Activated CD8-positive, alpha-beta memory T cell treated with anti-CD3 and anti-CD28 coated beads for 36 hours (primary cell): Measurements from ENCODE around the gene RAD23A. TPM values are rescaled to one million over a fixed set of nuclear protein-coding genes. Genes with fewer than 3 reads are reported as not detected.

Experiments
- CTCF ChIA-PET: fragments of 350-600 bp; sonication (Branson Sonifier 250); formaldehyde crosslinking; loops from one replicate; lab custom pipeline; 2021; ENCODE audit warnings: antibody characterized with exemption; lab: Charles Lee
- POLR2A ChIA-PET: fragments of 350-600 bp; sonication (Branson Sonifier 250); formaldehyde crosslinking; loops from one replicate; lab custom pipeline; 2021; ENCODE audit warnings: antibody characterized with exemption; lab: Charles Lee
- total RNA-seq, 2 experiments: library from RNA; stranded (reverse); gene quantifications; one replicate each; pipeline ENCODE4 v1.2.3, GENCODE V29; 2021

RAD23A gene
- total RNA-seq = 100 to 1,000 TPM; 216 to 220 TPM

DNA sequence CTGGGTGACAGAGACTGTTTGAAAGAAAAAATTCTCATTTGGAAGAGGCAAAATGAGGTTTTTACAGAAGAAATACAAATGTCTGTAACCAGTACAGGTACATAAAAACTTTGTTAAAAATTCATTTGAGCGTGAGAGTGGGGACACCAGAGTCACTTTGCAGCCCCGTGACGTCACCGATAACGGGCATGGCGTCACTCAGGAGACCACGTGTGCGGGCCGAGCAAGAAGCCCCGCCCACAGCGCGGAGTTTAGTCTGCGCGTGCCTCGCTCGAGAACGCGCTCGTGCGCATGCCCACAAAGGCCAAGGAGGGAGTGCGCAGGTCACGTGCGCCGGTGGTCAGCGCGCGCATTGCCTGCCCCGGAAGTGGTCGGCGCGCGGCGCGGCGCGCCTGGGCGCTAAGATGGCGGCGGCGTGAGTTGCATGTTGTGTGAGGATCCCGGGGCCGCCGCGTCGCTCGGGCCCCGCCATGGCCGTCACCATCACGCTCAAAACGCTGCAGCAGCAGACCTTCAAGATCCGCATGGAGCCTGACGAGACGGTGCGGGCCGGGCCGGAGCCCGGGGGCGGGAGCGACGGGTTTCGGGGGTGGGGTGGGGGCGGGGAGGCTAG lies at the start of gene RAD23A:
Gene RAD23A (plus strand): TSS at position 384 of the 613 bp plus-strand sequence. CDS start 87 bp downstream, at position 471.
- POLR2A ChIA-PET = interaction anchor here (1.3 kb wide), 1 partner anchor 13 kb away, joined by 6 read pairs; no protein-coding TSS in a partner anchor
- CTCF ChIA-PET = interaction anchor here (1.0 to 3.5 kb wide), 2 partner anchors 12 to 19 kb away, joined by 3 to 12 read pairs; partner anchors contain the start of gene FARSA

DNA sequence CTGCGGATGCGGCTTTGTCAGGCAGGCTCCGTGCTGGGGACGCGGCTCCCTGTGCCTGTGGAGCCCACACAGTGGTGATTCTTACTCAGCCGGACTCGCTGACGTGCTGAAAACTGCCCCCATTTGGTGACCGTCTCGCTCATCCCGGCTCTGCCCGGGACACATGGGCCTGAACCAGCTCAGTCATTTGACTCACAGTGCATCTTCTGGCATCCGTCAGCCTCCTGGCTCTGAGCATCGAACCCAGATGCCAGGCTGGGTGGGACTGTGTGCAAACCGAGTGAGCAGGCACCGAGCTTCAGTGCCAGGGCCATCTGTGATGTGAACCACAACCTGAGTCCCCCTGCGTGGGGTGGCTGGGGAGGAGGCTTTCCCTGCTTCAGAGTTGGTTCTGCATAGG lies 49.2 kb upstream of the RAD23A start:
- CTCF ChIA-PET = interaction anchor here (0.6 to 1.3 kb wide), 3 partner anchors 8 to 69 kb away, joined by 3 to 4 read pairs (median 3); no protein-coding TSS in a partner anchor
- POLR2A ChIA-PET = interaction anchor here (1.2 kb wide), 1 partner anchor 18 kb away, joined by 3 read pairs; no protein-coding TSS in a partner anchor

DNA sequence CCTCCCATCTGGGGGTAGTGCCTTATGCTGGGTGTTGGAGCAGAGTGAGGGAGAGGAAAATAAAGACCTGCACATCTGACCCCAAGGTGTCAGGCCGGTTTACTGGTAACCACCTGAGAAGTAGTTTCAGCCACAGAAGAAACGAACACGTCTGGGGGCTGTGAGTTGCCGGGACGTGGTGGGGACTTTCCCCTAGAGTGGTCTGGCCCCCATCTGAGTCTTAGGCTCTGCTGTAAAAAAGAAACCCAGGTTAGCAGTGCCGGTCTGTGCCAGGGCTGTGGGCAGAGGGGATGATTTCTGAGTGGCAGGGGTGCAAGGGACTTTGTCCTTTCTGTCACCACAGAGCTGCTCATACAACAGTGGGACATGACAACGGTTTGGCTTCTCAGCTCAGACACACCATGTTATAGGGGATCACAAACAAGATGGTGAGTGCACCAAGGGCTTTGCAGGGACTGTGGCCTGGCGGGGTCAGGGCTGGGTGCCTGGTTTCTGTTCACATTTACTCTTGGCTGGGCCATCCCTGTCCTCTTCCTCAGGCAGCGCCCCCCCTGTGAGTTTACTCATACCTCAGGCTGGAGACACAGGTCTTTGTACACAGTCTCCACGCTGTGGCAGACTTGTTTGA lies 45.7 kb upstream of the RAD23A start:
- ChIA-PET CTCF (interaction anchor here (0.9 to 1.6 kb wide), 3 partner anchors 9 to 15 kb away, joined by 3 to 4 read pairs (median 3); partner anchors contain the start of gene GCDH), POLR2A (interaction anchor here (0.6 to 1.0 kb wide), 5 partner anchors 9 to 131 kb away, joined by 3 to 10 read pairs (median 4); partner anchors contain the start of genes FARSA and GCDH)

DNA sequence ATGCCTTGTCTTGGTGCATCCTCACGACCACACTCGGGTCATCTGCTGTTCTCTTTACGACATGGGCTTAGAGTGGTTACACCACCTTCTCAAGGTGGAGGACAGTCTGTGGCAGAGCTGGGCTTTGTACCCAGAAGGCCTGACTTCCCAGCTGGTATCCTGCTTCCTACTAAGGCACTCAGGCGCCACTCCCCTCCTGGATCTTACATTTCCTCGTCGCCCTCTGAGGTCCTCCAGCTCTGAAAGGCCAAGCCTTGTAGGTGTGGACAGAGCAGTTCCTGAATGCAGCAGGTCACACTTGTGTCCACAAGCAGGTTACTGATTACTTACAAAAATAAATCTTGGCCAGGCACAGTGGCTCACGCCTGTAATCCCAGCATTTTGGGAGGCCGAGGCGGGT lies 38.5 kb upstream of the RAD23A start:
- CTCF ChIA-PET = interaction anchor here (0.6 to 1.7 kb wide), 2 partner anchors 22 to 469 kb away, joined by 3 to 5 read pairs; no protein-coding TSS in a partner anchor
- POLR2A ChIA-PET = no interaction called here

DNA sequence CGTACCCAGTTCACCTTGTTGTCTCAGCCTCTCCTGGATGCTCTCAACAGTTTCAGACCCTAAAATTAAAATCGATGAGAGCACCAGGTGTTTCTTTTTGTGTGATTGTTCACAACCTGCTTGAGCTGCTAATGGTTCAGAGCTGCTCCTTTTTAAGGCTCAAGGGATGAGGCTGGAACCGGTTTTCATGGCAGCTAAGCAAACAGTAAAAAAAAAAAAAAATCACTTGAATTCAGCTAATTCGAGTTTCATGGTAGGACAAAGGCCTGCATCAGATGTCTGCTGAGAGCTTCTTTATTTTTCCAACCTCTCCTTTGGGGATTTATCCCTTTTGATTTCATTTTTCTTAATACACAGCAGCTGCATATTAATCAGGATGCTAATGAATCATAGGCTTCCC lies 33.1 kb upstream of the RAD23A start:
- CTCF ChIA-PET = interaction anchor here (1.3 to 2.1 kb wide), 3 partner anchors 12 to 53 kb away, joined by 3 to 5 read pairs (median 4); no protein-coding TSS in a partner anchor
- POLR2A ChIA-PET = no interaction called here

DNA sequence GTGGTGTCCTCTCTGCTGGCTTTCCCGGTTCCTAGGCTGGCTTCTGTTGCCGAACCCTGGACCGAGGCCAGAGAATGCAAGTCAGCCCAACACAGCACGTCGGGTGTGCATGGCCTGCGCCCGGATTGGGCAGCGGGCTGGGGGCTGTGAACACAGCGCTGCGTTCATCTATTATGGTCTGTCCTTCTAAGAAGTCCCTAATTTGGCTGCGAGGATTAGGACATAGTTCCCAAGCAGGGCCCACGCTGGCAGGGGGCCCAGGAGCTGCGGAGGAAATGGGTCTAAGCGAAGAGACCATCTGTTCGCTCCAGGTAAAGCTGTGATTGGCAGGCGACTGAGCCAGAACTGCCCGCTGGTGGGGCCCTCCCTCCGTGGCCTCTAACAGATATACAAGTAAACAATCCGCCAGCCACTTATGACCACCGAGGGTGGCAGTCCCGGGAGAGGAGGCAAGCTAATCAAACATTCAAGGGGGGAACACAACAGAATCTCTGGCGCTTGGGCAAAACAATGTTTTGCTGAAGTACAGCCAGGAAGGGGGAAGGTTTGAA lies 32.6 kb upstream of the RAD23A start:
- POLR2A ChIA-PET = interaction anchor here (0.7 to 1.6 kb wide), 3 partner anchors 20 to 32 kb away, joined by 3 to 6 read pairs (median 5); partner anchors contain the start of genes DNASE2 and FARSA
- CTCF ChIA-PET = interaction anchor here (1.0 to 2.1 kb wide), 4 partner anchors 12 to 155 kb away, joined by 3 to 5 read pairs (median 4); no protein-coding TSS in a partner anchor

DNA sequence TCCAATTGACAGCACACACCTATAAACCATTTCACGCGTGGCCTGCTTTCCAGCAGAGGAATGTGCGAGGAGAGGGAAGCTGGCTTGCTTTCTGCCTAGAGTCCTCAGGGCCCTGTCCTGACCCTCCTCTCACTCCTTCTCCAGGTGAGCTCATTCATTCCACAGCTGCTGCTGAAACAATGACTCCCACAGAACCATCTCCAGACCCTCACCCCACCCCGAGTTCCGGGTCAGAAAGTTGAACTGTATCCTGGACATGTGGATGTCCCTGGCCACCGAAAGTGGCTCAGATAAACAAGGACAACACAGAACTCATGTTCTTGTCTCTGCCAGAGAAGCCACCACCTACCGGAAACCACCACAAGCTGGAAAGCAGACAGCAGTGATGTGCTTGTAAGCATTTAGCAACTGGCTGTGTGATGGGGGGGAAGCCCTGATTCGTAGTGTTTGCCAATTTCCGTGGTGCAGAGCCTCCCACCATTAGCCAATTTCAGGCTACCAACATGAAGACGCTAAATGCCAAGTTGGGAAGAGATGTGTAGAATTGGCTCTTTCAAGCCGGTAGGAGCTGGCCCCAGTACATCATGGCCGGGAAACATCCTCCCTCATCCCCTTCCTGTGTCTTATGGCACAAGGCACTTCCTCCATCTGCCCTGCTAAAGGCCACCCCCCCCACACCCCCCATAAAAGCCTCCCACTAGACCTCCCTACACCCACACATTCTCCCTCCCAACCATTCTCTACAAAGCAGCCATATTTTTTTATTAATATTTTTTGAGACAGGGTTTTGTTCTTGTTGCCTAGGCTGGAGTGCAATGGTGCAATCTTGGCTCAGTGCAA lies 31.6 kb upstream of the RAD23A start:
- ChIA-PET CTCF (interaction anchor here (1.0 to 2.1 kb wide), 4 partner anchors 29 to 156 kb away, joined by 3 to 5 read pairs (median 4); no protein-coding TSS in a partner anchor), POLR2A (interaction anchor here (0.5 to 1.6 kb wide), 6 partner anchors 11 to 120 kb away, joined by 3 to 6 read pairs (median 4); partner anchors contain the start of genes DNASE2 and FARSA)

DNA sequence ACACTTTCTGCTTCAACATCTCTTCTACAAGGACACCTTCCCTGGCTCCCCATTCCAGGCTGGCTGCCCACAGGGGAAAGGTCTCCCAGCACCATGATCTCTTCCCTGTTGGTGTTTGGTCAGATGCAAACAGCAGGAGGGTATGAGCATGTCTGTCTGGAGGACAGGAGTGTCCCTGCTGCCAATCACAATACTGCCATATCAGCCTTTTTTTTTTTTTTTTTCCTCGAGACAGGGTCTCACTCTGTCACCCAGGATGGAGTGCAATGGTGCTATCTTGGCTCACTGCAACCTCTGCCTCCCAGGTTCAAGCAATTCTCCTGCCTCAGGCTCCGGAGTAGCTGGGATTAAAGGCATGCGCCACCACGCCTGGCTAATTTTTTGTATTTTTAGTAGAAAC lies 29.8 kb upstream of the RAD23A start:
- POLR2A ChIA-PET = interaction anchor here (0.6 kb wide), 1 partner anchor 30 kb away, joined by 3 read pairs; no protein-coding TSS in a partner anchor

DNA sequence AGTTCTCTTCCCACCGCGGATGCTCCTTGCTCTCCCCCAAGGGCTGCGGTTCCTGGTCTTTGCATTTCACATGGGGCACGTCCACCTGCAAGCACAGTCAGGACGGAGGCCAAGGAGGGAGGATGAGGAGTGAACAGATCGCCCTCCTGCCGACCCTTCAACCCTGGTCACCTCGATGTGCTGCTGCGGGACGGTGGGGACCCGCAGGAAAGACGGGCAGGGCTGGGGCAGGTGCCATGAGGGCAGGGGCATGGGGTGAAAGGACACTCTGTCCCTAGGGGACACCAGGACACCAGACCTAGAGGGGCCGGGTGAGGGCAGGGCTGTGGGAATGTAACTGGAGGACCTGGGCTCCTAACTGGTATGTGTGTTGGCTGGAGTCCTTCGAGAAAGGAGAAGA lies 27.4 kb upstream of the RAD23A start:
- ChIA-PET POLR2A (interaction anchor here (0.7 to 1.2 kb wide), 2 partner anchors 28 to 96 kb away, joined by 3 to 5 read pairs; partner anchors contain the start of gene GCDH), CTCF (no interaction called here)

More for the DNA sequence above, 29.8 kb upstream of the RAD23A start:
- CTCF ChIA-PET = interaction anchor here (0.7 to 1.4 kb wide), 6 partner anchors 31 to 158 kb away, joined by 3 to 4 read pairs (median 3); no protein-coding TSS in a partner anchor

DNA sequence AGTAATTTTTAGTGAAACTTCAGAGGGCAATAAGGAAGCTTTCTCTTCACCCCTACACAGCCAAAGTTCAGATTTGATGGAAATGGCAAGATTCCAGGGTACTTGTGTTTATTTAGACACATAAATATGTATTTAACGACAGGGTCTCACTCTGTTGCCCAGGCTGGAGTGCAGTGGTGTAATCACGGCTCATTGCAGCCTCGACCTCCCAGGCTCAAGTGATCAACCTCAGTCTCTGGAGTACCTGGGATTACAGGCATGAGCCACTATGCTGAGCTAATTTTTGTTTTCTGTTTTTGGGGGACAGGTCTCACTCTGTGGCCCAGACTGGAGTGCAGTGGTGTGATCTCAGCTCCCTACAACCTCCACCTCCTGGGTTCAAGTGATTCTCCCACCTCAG lies 24.6 kb upstream of the RAD23A start:
- CTCF ChIA-PET = interaction anchor here (0.6 to 0.9 kb wide), 4 partner anchors 11 to 190 kb away, joined by 3 to 5 read pairs (median 4); no protein-coding TSS in a partner anchor
- POLR2A ChIA-PET = interaction anchor here (0.6 to 1.6 kb wide), 5 partner anchors 29 to 1978 kb away, joined by 4 to 6 read pairs (median 4); partner anchors contain the start of genes GCDH and GET3

DNA sequence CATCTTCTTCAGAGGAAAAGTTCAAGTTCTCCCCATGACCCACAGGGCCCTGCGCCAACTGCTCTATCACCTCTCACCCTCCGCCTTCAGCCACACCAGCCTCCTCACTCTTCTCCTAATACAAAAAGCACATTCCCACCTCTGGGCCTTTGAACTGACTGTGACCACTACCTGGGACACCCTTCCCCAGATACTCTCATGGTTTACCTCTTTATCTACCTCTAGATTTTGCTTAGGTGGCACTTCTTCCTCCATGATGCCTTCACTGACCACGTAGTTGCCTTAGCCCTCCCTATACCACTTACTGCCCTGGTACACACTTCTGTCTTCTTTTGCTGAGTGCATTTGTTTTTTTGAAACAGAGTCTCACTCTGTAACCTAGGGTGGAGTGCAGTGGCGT lies 22.7 kb upstream of the RAD23A start:
- CTCF ChIA-PET = no interaction called here
- POLR2A ChIA-PET = no interaction called here

DNA sequence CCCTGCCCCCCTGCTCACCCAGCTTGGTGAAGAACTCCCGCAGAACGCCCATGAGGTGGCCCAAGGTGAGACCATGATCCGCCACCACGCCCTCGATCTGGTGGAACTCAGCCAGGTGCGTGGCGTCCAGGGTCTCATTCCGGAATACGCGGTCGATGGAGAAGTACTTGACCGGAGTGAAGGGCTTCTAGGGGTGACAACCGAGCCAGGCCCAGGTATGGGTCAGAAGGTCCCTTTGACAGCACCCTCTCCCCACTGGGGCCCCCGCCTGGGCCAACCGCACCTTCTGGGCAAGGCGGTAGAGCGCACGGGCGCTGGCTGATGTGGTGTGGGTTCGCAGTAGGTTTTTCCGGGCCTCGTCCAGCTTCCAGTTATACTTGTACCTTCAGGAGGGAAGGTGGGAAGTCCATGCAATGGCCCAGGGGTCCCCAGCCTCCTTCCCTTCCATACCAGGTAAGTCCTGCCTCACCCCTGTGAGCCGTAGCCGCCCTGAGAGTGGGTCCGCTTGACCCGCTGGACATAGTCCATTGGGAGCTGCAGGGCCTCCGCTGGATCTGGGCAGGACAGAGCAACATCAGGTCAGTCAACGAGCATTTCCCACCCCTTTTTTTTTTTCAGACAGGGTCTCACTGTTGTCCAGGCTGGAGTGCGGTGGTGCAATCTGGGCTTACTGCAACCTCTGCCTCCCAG lies 20.9 kb upstream of the RAD23A start:
- CTCF ChIA-PET = interaction anchor here (0.7 to 2.1 kb wide), 3 partner anchors 15 to 41 kb away, joined by 3 to 5 read pairs (median 3); no protein-coding TSS in a partner anchor
- POLR2A ChIA-PET = interaction anchor here (0.6 kb wide), 1 partner anchor 91 kb away, joined by 3 read pairs; no protein-coding TSS in a partner anchor

DNA sequence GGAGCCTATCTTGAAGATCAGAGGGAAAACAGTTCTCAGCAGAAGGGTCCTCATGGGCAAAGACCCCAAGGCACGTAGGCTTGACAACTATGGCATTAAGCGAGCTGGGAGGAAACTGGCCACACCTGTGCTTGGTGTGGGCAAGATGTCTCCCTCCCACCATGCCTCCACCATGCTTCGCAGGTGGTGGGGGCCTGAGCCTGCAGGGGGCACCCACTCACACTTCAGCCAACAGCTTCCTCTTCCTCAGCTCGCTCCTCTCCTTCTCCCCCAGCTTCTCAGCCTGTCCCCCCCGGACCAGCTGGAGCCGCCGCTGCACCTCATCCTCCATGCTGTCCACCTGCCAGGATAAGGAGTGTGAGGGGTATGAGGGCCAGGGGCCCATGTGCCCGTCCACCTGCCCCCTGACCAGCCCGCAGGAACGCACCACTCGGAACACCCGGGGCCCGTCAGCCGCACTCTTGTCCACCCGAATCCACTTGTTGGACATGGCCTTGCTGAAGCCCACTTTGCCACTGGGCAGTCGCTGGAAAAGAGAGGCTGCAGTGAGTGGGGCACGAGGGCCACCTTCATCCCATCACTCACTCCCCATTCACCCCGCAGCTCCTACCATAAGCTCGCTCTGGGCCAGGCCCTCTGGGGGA lies 15.5 kb upstream of the RAD23A start:
- ChIA-PET POLR2A (interaction anchor here (0.6 kb wide), 2 partner anchors 154 to 197 kb away, joined by 5 to 8 read pairs; no protein-coding TSS in a partner anchor), CTCF (no interaction called here)

DNA sequence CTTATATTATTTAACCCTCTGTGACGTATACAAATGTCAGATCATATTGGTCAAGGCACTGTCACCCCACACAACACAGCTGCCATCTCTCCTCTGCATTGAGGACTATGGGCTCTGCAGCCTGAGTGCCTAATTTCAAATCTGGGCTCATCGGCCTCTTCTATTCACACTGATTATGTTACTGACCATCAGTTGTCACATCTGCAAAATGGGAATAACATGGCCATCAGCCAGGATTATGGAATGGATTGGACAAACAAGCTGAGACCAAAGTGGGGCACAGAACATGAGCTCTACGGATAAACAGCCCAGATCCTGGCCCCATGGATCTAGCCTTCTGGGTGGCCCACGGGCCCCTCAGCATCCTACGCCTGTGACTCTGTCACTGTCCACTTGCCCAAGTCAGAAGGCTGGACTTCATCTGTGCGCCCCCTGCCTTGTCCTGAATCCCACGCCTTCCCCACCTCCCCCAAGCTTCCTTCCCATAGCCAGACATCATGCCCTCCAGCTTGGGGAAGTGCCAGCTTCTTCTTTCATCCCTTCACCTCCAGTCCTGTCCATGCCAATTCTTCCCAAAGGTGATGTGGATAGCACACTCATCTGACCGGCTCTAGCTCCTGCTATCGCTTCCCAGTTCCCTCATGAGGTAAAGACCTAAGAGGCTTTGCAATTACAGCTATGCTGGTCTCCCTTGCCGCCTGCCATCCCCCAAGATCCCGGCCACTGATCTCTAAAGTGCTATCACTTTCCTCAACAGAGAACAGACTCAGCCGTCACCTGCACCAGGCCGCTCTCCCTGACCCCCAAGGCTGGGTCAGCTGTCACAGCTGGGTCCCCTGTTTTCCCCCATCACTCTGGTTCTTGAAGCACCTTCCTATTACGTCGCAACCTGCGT lies 13.0 kb upstream of the RAD23A start:
- POLR2A ChIA-PET = interaction anchor here (0.6 to 1.5 kb wide), 8 partner anchors 14 to 48 kb away, joined by 3 to 9 read pairs (median 6); partner anchors contain the start of genes GCDH, RAD23A and SYCE2
- CTCF ChIA-PET = interaction anchor here (1.3 to 3.4 kb wide), 6 partner anchors 12 to 47 kb away, joined by 3 to 11 read pairs (median 4); partner anchors contain the start of gene RAD23A
